Measurements from ENCODE around the gene LIN7A.

LIN7A gene

GRCh38 chr12:80943338-80943737 lies 5.6 kb upstream of the LIN7A start:
- Histone ChIP-seq H3K79me2 (ENCODE audit: insufficient read depth, low read length) (no peaks in the 10 kb centered on the region), H3K27me3 (ENCODE audit: low read length) (no peaks in the 10 kb centered on the region), H3K27ac (ENCODE audit: low read depth, low read length) (no peak overlapping the region), H3K4me2 (ENCODE audit: low read depth, low read length, poor library complexity, severe bottlenecking) (no peak overlapping the region), H3K9me2 (replicated peaks; ENCODE audit: insufficient read depth, low read length) (no peaks in the 10 kb centered on the region), H3K9ac (ENCODE audit: low read length) (no peak overlapping the region), H4K20me1 (ENCODE audit: low read depth, low read length) (no peaks in the 10 kb centered on the region), H3K36me3 (ENCODE audit: low read length) (no peaks in the 10 kb centered on the region), H3K4me3 (ENCODE audit: insufficient read depth, low read length, poor library complexity, severe bottlenecking) (no peak overlapping the region), H2AFZ (ENCODE audit: low read depth, low read length, severe bottlenecking) (no peak overlapping the region), H3F3A (ENCODE audit: insufficient read depth) (no peaks in the 10 kb centered on the region), H3K9me3 (ENCODE audit: insufficient read depth, low read length) (no peaks in the 10 kb centered on the region)
- TF ChIP-seq, protein P1, sequence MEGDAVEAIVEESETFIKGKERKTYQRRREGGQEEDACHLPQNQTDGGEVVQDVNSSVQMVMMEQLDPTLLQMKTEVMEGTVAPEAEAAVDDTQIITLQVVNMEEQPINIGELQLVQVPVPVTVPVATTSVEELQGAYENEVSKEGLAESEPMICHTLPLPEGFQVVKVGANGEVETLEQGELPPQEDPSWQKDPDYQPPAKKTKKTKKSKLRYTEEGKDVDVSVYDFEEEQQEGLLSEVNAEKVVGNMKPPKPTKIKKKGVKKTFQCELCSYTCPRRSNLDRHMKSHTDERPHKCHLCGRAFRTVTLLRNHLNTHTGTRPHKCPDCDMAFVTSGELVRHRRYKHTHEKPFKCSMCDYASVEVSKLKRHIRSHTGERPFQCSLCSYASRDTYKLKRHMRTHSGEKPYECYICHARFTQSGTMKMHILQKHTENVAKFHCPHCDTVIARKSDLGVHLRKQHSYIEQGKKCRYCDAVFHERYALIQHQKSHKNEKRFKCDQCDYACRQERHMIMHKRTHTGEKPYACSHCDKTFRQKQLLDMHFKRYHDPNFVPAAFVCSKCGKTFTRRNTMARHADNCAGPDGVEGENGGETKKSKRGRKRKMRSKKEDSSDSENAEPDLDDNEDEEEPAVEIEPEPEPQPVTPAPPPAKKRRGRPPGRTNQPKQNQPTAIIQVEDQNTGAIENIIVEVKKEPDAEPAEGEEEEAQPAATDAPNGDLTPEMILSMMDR (IDR thresholded peaks at IDR 0.05; ENCODE audit: insufficient read depth, low read length, poor library complexity, severe bottlenecking), result no peak
- no peak for TF ChIP-seq EZH2phosphoT487 (conservative IDR thresholded peaks at IDR 0.05; ENCODE audit: low read length)

GRCh38 chr12:80941916-80942315 lies 4.2 kb upstream of the LIN7A start:
- H3K4me3 ChIP-seq (ENCODE audit: insufficient read depth, low read length, poor library complexity, severe bottlenecking), result no peak overlapping the region
- H3K79me2 ChIP-seq (ENCODE audit: insufficient read depth, low read length), result no peaks in the 10 kb centered on the region
- H3K9me3 ChIP-seq (ENCODE audit: insufficient read depth, low read length), result no peaks in the 10 kb centered on the region
- no peak overlapping the region for H3K9ac ChIP-seq (ENCODE audit: low read length)
- H3K9me2 ChIP-seq (replicated peaks; ENCODE audit: insufficient read depth, low read length), result no peaks in the 10 kb centered on the region
- TF ChIP-seq, protein P1 (IDR thresholded peaks at IDR 0.05; ENCODE audit: insufficient read depth, low read length, poor library complexity, severe bottlenecking), result no peak
- no peak for TF ChIP-seq EZH2phosphoT487 (conservative IDR thresholded peaks at IDR 0.05; ENCODE audit: low read length)
- H3F3A ChIP-seq (ENCODE audit: insufficient read depth), result no peaks in the 10 kb centered on the region
- H3K27ac ChIP-seq (ENCODE audit: low read depth, low read length), result no peak overlapping the region
- H3K27me3 ChIP-seq (ENCODE audit: low read length), result no peaks in the 10 kb centered on the region
- no peak overlapping the region for H2AFZ ChIP-seq (ENCODE audit: low read depth, low read length, severe bottlenecking)
- no peaks in the 10 kb centered on the region for H3K36me3 ChIP-seq (ENCODE audit: low read length)
- no peaks in the 10 kb centered on the region for H4K20me1 ChIP-seq (ENCODE audit: low read depth, low read length)
- H3K4me2 ChIP-seq (ENCODE audit: low read depth, low read length, poor library complexity, severe bottlenecking), result no peak overlapping the region

DNA sequence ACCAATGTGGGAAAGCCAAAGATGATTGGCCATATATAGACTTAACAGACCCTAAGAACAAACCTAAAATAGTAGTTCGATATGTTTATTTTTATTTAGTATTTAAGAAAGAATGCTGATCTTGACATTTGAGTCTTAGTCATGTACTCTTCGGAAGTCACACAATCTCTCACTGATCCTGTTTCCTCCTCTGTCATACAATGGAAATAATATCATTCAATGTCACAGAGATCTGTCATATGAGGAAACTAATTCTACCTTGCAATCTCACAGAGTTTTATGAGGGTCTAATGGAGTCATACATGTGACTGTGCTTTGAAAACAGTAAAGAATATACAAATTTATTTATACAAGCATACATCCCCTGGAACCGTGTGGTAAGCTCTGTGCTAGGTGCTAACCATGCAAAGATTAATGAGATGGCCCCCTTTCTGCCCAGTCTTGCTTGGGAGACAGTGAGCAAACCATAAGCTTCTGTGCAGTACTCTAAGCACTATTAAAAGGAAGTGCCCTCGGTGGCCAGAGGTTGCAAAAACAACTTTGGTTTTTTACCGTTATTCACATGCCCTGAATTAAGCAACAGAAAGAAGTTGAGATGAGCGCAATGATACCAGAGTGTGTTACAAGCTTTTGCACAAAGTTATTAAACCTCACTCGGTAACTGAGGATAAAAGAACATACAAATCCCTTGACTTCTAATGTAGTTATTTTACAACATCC lies 1.7 kb upstream of the LIN7A start:
- no peaks in the 10 kb centered on the region for H3K27me3 ChIP-seq (ENCODE audit: low read length)
- H3K4me3 ChIP-seq (ENCODE audit: insufficient read depth, low read length, poor library complexity, severe bottlenecking), result no peak overlapping the region
- H4K20me1 ChIP-seq (ENCODE audit: low read depth, low read length), result no peaks in the 10 kb centered on the region
- no peak overlapping the region for H3K27ac ChIP-seq (ENCODE audit: low read depth, low read length)
- TF ChIP-seq EZH2phosphoT487 (conservative IDR thresholded peaks at IDR 0.05; ENCODE audit: low read length), result no peak
- TF ChIP-seq, protein P1 (IDR thresholded peaks at IDR 0.05; ENCODE audit: insufficient read depth, low read length, poor library complexity, severe bottlenecking), result no peak
- no peak overlapping the region for H3K4me2 ChIP-seq (ENCODE audit: low read depth, low read length, poor library complexity, severe bottlenecking)
- no peak overlapping the region for H2AFZ ChIP-seq (ENCODE audit: low read depth, low read length, severe bottlenecking)
- H3K36me3 ChIP-seq (ENCODE audit: low read length), result no peaks in the 10 kb centered on the region
- no peaks in the 10 kb centered on the region for H3F3A ChIP-seq (ENCODE audit: insufficient read depth)
- H3K9me3 ChIP-seq (ENCODE audit: insufficient read depth, low read length), result no peaks in the 10 kb centered on the region
- no peak overlapping the region for H3K9ac ChIP-seq (ENCODE audit: low read length)
- no peaks in the 10 kb centered on the region for H3K79me2 ChIP-seq (ENCODE audit: insufficient read depth, low read length)
- no peaks in the 10 kb centered on the region for H3K9me2 ChIP-seq (replicated peaks; ENCODE audit: insufficient read depth, low read length)

All from SU-DHL-6 (cell line).